ENCODE data around the gene CLTC. TPM values are rescaled to one million over a fixed set of nuclear protein-coding genes. Genes with fewer than 3 reads are reported as not detected.

Gene CLTC
- total and polyA plus RNA-seq, 2 of the 8 experiments (the other 6 are each of a cell fraction or from before 2014, with no cell fraction given) = 175 to 283 TPM

DNA sequence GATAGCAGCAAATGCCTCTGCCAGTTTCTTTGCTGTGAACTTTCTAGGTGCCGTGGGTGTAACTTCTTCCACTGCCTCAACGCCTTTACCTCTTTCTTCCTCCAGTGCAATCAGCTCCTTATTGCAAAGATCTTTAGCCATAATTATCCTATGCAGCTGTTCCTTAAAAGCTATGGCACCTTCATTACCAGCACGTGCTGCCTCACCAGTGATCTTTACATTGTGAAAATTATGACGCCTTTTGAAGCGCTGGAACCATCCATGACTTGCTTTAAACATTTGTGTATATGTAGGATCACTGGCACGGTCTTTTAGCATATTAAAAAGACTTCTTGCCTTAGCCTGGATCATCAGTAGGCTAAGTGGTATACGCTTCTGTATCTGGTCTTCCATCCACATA, 79.5 kb downstream of the CLTC start:
- no peak overlapping the region for H3K23ac ChIP-seq (ENCODE audit: insufficient read length)
- DNase-seq (ENCODE audit: low read depth in 1 of 2, low spot score in 2 of 2) (no peak), FAIRE-seq (no peak)
- H2BK120ac ChIP-seq (replicated peaks; ENCODE audit: low read depth, low read length) = no peak overlapping the region
- no peaks in the 10 kb centered on the region for H3K9me3 ChIP-seq (ENCODE audit: insufficient read depth in 2 of 2, low read depth in 1 of 2, low read length in 1 of 2)
- no peaks in the 10 kb centered on the region for H3K23me2 ChIP-seq (ENCODE audit: low read depth, low read length)
- H3K4ac ChIP-seq (replicated peaks; ENCODE audit: insufficient read length, low read depth, low read length) = no peak overlapping the region
- no peak overlapping the region for H3K4me3 ChIP-seq (ENCODE audit: extremely low read depth in 1 of 4, insufficient read depth in 2 of 4, low read depth in 3 of 4, low read length in 4 of 4)
- peaks cover 24 to 35% of the 10 kb centered on the region in 2 experiments for H4K20me1 ChIP-seq (replicated peaks in 1 of 2; ENCODE audit: control insufficient read depth in 1 of 2, insufficient read depth in 2 of 2, low read length in 2 of 2)
- H2AFZ ChIP-seq (ENCODE audit: low read length) = no peak overlapping the region
- CTCF ChIA-PET (ENCODE audit: partially characterized antibody) = no interaction called here
- peaks cover 13 to 65% (median 44%) of the 10 kb centered on the region in 4 experiments for H3K36me3 ChIP-seq (ENCODE audit: control insufficient read depth in 2 of 4, insufficient read depth in 4 of 4, low read length in 3 of 4)
- no peak overlapping the region for H2BK15ac ChIP-seq (ENCODE audit: low read length)
- H3K4me2 ChIP-seq (ENCODE audit: insufficient read depth in 1 of 2, low read depth in 2 of 2, low read length in 2 of 2) = no peak overlapping the region
- H2BK5ac ChIP-seq (ENCODE audit: low read depth, low read length) = no peak overlapping the region
- no peak overlapping the region for H2BK12ac ChIP-seq (ENCODE audit: low read depth, low read length)
- H4K5ac ChIP-seq (ENCODE audit: insufficient read length, low read depth, low read length) = no peak overlapping the region
- H3K4me1 ChIP-seq (replicated peaks in 1 of 4; ENCODE audit: control insufficient read depth in 3 of 4, insufficient read depth in 4 of 4, low read length in 3 of 4) = peaks cover 0 to 3% (median 0%) of the 10 kb centered on the region in 4 experiments; a peak in 2 of 7 replicates
- 93% methylated on average over 7 of the region's 7 CpGs; no CpG with 5 or more reads in 1 of the 2 experiments for WGBS, 2 experiments (ENCODE audit: extremely low coverage in 1 of 2, insufficient coverage in 1 of 2, insufficient read length in 1 of 2, insufficient replicate concordance in 2 of 2, low coverage in 1 of 2, low lambda C conversion rate in 2 of 2, missing lambda C conversion rate in 1 of 2)
- H4K8ac ChIP-seq (ENCODE audit: extremely low read depth, insufficient read depth, low read length) = no peak overlapping the region
- H3K18ac ChIP-seq (ENCODE audit: extremely low read depth, low read length) = no peak overlapping the region
- H3K56ac ChIP-seq (replicated peaks; ENCODE audit: insufficient read length, low read depth, low read length) = no peak overlapping the region
- H4K91ac ChIP-seq (replicated peaks; ENCODE audit: insufficient read length, low read length) = no peak overlapping the region
- H3K14ac ChIP-seq (ENCODE audit: insufficient read length) = no peak overlapping the region
- no peak overlapping the region for H3K9ac ChIP-seq (replicated peaks in 1 of 4; ENCODE audit: extremely low read depth in 1 of 4, low read depth in 3 of 4, low read length in 3 of 4)
- no peak overlapping the region for H3K27ac ChIP-seq (ENCODE audit: low read depth, low read length)
- H3K79me2 ChIP-seq (ENCODE audit: control insufficient read depth in 1 of 2, insufficient read depth in 2 of 2, low read length in 2 of 2) = peaks cover 27 to 95% of the 10 kb centered on the region in 2 experiments
- H2AK5ac ChIP-seq (ENCODE audit: low read depth, low read length) = no peak overlapping the region
- H2BK20ac ChIP-seq (ENCODE audit: low read length) = no peak overlapping the region
- H3K27me3 ChIP-seq (replicated peaks in 1 of 4; ENCODE audit: control insufficient read depth in 3 of 4, extremely low read depth in 1 of 4, insufficient read depth in 3 of 4, low read length in 3 of 4) = no peaks in the 10 kb centered on the region
- peaks cover 6% of the 10 kb centered on the region; the same call in 1 of the 2 replicates for H3K79me1 ChIP-seq (ENCODE audit: low read depth, low read length)
- POLR2A ChIA-PET (ENCODE audit: partially characterized antibody) = interaction anchor here (1.2 to 1.5 kb wide), 2 partner anchors 12 to 341 kb away, joined by 3 read pairs; no protein-coding TSS in a partner anchor
- TF ChIP-seq KDM1A (IDR thresholded peaks at IDR 0.05; ENCODE audit: borderline replicate concordance, low read length) = no peak
- TF ChIP-seq, protein P1, sequence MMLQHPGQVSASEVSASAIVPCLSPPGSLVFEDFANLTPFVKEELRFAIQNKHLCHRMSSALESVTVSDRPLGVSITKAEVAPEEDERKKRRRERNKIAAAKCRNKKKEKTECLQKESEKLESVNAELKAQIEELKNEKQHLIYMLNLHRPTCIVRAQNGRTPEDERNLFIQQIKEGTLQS (IDR thresholded peaks at IDR 0.05; ENCODE audit: insufficient read depth, low read depth, low read length) = no peak
- TF ChIP-seq NRF1 (IDR thresholded peaks at IDR 0.05; ENCODE audit: low read depth, low read length) = no peak
- TF ChIP-seq SIX5 (IDR thresholded peaks at IDR 0.05; ENCODE audit: low read depth, low read length) = no peak
- TF ChIP-seq ZNF274 (IDR thresholded peaks at IDR 0.05; ENCODE audit: borderline replicate concordance, extremely low read depth, low read length) = no peak
- TF ChIP-seq SIRT6 (IDR thresholded peaks at IDR 0.05; ENCODE audit: low read length) = no peak
- no peak for TF ChIP-seq GTF2F1 (IDR thresholded peaks at IDR 0.05; ENCODE audit: borderline replicate concordance, low read depth, low read length)
- TF ChIP-seq, protein P2, sequence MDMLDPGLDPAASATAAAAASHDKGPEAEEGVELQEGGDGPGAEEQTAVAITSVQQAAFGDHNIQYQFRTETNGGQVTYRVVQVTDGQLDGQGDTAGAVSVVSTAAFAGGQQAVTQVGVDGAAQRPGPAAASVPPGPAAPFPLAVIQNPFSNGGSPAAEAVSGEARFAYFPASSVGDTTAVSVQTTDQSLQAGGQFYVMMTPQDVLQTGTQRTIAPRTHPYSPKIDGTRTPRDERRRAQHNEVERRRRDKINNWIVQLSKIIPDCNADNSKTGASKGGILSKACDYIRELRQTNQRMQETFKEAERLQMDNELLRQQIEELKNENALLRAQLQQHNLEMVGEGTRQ (IDR thresholded peaks at IDR 0.05; ENCODE audit: low read length) = no peak
- TF ChIP-seq BACH1 (IDR thresholded peaks at IDR 0.05; ENCODE audit: low read length) = no peak

Measured in H1 (cell line).